ENCODE measurements around the gene KIFC1. TPM values are rescaled to one million over a fixed set of nuclear protein-coding genes. Genes with fewer than 3 reads are reported as not detected.
"Not testable (repeated sequence)": the region's sequence is repeated elsewhere in the genome, so short reads cannot be mapped to it uniquely, and the experiment has no call there.

KIFC1 gene
- total RNA-seq, result 100 to 1,000 TPM; 175 to 180 TPM

DNA sequence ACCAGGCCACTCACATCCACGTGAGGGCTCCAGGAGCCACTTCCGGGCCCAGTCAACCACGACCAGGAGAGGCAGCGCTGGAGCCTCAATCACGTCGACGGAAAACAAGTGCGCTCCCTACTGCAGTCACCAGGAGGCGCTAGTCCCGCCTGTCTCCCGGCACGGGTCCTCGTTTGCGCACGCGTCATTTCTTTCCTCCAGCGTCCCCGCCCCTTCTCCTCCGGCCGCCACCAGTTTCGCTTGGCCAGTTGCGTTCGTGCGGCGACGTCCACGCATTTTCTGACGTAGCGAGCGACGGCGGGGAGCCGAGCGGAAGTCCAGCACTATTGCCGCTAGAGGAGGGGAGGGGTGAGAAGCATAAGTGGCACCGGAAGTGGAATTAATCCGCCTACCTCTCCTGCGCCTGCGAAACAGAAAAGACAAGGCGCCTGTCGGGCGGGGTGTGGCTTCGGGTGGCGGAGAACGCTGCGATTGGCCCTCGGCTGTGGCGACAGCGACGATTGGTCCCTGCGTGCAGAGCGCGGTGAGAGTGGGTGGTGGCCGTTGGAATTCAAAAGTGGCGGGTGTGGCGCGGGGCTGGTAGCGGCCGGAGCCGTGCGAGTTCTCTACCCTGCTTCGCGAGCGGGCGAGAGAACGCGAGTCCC lies at the start of gene KIFC1:
TSS of gene KIFC1 (plus strand) at position 546 of the 644 bp plus-strand sequence. CDS start 163 bp downstream, outside the sequence.
- ChIA-PET CTCF (interaction anchor here (0.7 to 2.5 kb wide), 26 partner anchors 9 to 194 kb away, joined by 3 to 20 read pairs (median 4); partner anchors contain the start of genes B3GALT4, PFDN6, RGL2 and TAPBP), POLR2A (interaction anchor here (0.6 to 1.7 kb wide), 7 partner anchors 11 to 243 kb away, joined by 3 to 9 read pairs (median 5); partner anchors contain the start of gene ZBTB9)
- peaks cover 2% of the 10 kb centered on the region for H3K27me3 Mint-ChIP-seq (ENCODE audit: low read depth)
- ATAC-seq (peak; percentile 97), DNase-seq (peak; percentile 100)
- H3K4me1 Mint-ChIP-seq (ENCODE audit: low read depth), result peaks cover 45% of the 10 kb centered on the region
- H3K4me3 Mint-ChIP-seq, result peak within 1 kb of the TSS; percentile 99
- no peaks in the 10 kb centered on the region for H3K9me3 Mint-ChIP-seq (ENCODE audit: insufficient read depth)
- peaks cover 39% of the 10 kb centered on the region for H3K36me3 Mint-ChIP-seq (ENCODE audit: low read depth)
- peak within 1 kb of the TSS; percentile 96 for H3K27ac Mint-ChIP-seq

DNA sequence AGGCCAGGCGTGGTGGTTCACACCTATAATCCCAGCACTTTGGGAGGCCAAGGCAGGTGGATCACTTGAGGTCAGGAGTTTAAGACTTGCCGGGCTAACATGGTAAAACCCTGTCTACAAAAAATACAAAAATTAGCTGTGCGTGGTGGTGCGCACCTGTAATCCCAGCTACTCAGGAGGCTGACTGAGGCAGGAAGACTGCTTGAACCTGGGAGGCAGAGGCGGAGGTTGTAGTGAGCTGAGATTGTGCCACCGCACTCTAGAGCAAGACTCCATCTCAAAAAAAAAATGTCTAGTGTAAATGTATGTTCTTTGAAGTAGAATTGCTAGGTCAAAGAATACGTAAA lies 48.0 kb upstream of the KIFC1 start:
- POLR2A ChIA-PET, result interaction anchor here (0.6 to 3.2 kb wide), 13 partner anchors 9 to 372 kb away, joined by 3 to 36 read pairs (median 6); partner anchors contain the start of genes B3GALT4, PFDN6, RPS18 and SYNGAP1

GRCh38 chr6:33343953-33344611 lies 47.5 kb upstream of the KIFC1 start:
- H3K4me1 Mint-ChIP-seq (ENCODE audit: low read depth), result peaks cover 45% of the 10 kb centered on the region
- DNase-seq, result peak; percentile 81
- ATAC-seq, result peak; percentile 77
- no peaks in the 10 kb centered on the region for H3K9me3 Mint-ChIP-seq (ENCODE audit: insufficient read depth)
- H3K27me3 Mint-ChIP-seq (ENCODE audit: low read depth), result no peaks in the 10 kb centered on the region
- ChIA-PET POLR2A (interaction anchor here (0.6 to 3.2 kb wide), 16 partner anchors 9 to 1816 kb away, joined by 3 to 36 read pairs (median 6); partner anchors contain the start of genes B3GALT4, CUTA, PFDN6 and RPS18), CTCF (interaction anchor here (0.9 to 3.5 kb wide), 13 partner anchors 8 to 235 kb away, joined by 3 to 36 read pairs (median 8); partner anchors contain the start of genes PFDN6, RGL2, RPS18 and VPS52)
- peak overlapping the region; percentile 94 for H3K27ac Mint-ChIP-seq
- peaks cover 2% of the 10 kb centered on the region for H3K36me3 Mint-ChIP-seq (ENCODE audit: low read depth)
- peak overlapping the region; percentile 69 for H3K4me3 Mint-ChIP-seq

More for the DNA sequence above, 48.0 kb upstream of the KIFC1 start:
- Mint-ChIP-seq H3K4me3 (peak overlapping the region; percentile 69), H3K27ac (peak overlapping the region; percentile 94), H3K4me1 (ENCODE audit: low read depth) (peaks cover 46% of the 10 kb centered on the region)
- CTCF ChIA-PET, result interaction anchor here (0.9 to 3.5 kb wide), 9 partner anchors 8 to 236 kb away, joined by 4 to 36 read pairs (median 8); partner anchors contain the start of genes PFDN6, RPS18, VPS52 and WDR46
- H3K36me3 Mint-ChIP-seq (ENCODE audit: low read depth); H3K9me3 Mint-ChIP-seq (ENCODE audit: insufficient read depth); H3K27me3 Mint-ChIP-seq (ENCODE audit: low read depth); DNase-seq: not testable (repeated sequence)
- ATAC-seq, result peak; percentile 30

GRCh38 chr6:33344701-33345697 lies 46.6 kb upstream of the KIFC1 start:
- peak; percentile 85 for DNase-seq
- peak; percentile 68 for ATAC-seq
- CTCF ChIA-PET, result interaction anchor here (0.8 to 3.5 kb wide), 18 partner anchors 9 to 234 kb away, joined by 3 to 36 read pairs (median 5); partner anchors contain the start of genes KIFC1, PFDN6, RGL2 and RPS18
- POLR2A ChIA-PET, result interaction anchor here (0.5 to 3.2 kb wide), 17 partner anchors 9 to 1815 kb away, joined by 3 to 36 read pairs (median 6); partner anchors contain the start of genes B3GALT4, CUTA, PFDN6 and RPS18
- H3K27me3 Mint-ChIP-seq (ENCODE audit: low read depth), result no peaks in the 10 kb centered on the region
- peak overlapping the region; percentile 69 for H3K4me3 Mint-ChIP-seq
- H3K4me1 Mint-ChIP-seq (ENCODE audit: low read depth), result peaks cover 40% of the 10 kb centered on the region
- H3K36me3 Mint-ChIP-seq (ENCODE audit: low read depth), result peaks cover 2% of the 10 kb centered on the region
- no peaks in the 10 kb centered on the region for H3K9me3 Mint-ChIP-seq (ENCODE audit: insufficient read depth)
- H3K27ac Mint-ChIP-seq, result peak overlapping the region; percentile 94

DNA sequence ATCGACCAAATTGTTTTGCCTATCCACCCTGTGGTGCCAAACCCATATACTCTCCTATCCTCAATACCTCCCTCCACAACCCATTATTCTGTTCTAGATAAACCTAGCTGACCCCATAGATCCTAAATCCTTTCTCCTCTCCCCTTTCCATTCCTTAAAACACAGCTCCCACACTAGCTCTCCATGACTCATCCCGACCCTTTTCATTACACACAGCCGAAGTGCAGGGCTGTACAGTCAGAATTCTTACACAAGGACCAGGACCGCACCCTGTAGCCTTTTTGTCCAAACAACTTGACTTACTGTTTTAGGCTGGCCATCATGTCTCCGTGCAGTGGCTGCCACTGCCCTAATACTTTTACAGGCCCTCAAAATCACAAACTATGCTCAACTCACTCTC lies 44.7 kb upstream of the KIFC1 start:
- POLR2A ChIA-PET, result not testable (repeated sequence)

DNA sequence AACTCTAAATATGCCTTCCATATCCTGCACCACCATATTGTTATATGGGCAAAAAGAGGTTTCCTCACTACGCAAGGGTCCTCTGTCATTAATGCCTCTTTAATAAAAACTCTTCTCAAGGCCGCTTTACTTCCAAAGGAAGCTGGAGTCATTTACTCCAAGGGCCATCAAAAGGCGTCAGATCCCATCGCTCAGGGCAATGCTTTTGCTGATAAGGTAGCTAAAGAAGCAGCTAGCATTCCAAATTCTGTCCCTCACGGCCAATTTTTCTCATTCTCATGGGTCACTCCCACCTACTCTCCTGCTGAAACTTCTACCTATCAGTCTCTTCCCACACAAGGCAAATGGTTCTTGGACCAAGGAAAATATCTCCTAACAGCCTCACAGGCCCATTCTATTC lies 43.8 kb upstream of the KIFC1 start:
- DNase-seq (no peak), ATAC-seq (no peak)
- Mint-ChIP-seq H3K27me3 (ENCODE audit: low read depth) (peaks cover 1% of the 10 kb centered on the region), H3K4me1 (ENCODE audit: low read depth) (peaks cover 37% of the 10 kb centered on the region), H3K9me3 (ENCODE audit: insufficient read depth) (no peaks in the 10 kb centered on the region), H3K4me3 (no peak overlapping the region), H3K27ac (no peak overlapping the region), H3K36me3 (ENCODE audit: low read depth) (peaks cover 2% of the 10 kb centered on the region)
- CTCF ChIA-PET, result no interaction called here
- POLR2A ChIA-PET, result no interaction called here

More for the DNA sequence above, 44.7 kb upstream of the KIFC1 start:
- H3K4me1 Mint-ChIP-seq (ENCODE audit: low read depth), result peaks cover 38% of the 10 kb centered on the region
- CTCF ChIA-PET; H3K4me3 Mint-ChIP-seq; H3K36me3 Mint-ChIP-seq (ENCODE audit: low read depth); H3K27me3 Mint-ChIP-seq (ENCODE audit: low read depth); ATAC-seq; DNase-seq; H3K9me3 Mint-ChIP-seq (ENCODE audit: insufficient read depth): not testable (repeated sequence)
- H3K27ac Mint-ChIP-seq, result peak overlapping the region; percentile 37

DNA sequence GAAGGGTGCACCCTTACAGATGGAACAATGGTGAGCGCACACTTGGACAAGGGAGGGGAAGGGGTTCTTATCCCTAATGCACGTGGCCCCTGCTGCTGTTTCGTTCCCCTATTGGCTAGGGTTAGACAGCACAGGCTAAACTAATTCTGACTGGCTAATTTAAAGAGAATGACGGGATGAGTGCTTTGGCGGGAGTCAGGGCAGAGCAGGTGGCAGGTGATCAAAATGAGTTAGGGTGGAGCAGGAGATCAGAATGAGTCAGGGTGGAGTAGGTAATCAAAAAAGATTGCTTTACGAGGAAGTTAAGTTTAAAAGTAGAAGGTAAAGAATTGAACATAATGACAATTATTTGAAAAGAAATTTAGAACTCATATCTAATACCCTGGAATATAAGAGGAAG lies 35.8 kb upstream of the KIFC1 start:
- H3K9me3 Mint-ChIP-seq (ENCODE audit: insufficient read depth); H3K36me3 Mint-ChIP-seq (ENCODE audit: low read depth); H3K4me1 Mint-ChIP-seq (ENCODE audit: low read depth); H3K27ac Mint-ChIP-seq; H3K4me3 Mint-ChIP-seq; POLR2A ChIA-PET; ATAC-seq; DNase-seq; CTCF ChIA-PET: not testable (repeated sequence)
- H3K27me3 Mint-ChIP-seq (ENCODE audit: low read depth), result peaks cover 16% of the 10 kb centered on the region

DNA sequence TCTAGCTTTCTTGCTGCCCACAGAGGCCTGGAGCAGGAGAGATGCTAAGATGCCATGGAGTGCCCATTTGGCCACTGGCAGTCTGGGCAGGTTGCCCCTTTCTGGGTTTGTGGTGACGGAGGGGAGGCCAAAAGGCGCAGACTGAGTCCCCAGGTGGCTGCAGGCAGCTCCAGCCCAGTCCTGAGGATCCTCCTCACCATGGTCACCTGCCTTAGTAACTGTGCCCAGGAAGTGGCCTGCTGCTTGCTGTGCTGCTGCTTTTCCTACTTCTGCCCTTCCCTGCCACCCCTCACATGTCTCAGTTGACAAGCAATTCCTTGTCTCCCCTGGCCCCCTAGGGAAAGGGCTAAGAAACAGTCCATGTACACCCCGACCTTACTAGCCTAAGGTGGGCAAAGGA lies 35.3 kb upstream of the KIFC1 start:
- H3K27ac Mint-ChIP-seq, result no peak overlapping the region
- ChIA-PET POLR2A (no interaction called here), CTCF (no interaction called here)
- H3K27me3 Mint-ChIP-seq (ENCODE audit: low read depth), result peaks cover 16% of the 10 kb centered on the region
- no peaks in the 10 kb centered on the region for H3K4me1 Mint-ChIP-seq (ENCODE audit: low read depth)
- ATAC-seq (no peak), DNase-seq (no peak)
- no peak overlapping the region for H3K4me3 Mint-ChIP-seq
- no peaks in the 10 kb centered on the region for H3K36me3 Mint-ChIP-seq (ENCODE audit: low read depth)
- H3K9me3 Mint-ChIP-seq (ENCODE audit: insufficient read depth), result no peaks in the 10 kb centered on the region

DNA sequence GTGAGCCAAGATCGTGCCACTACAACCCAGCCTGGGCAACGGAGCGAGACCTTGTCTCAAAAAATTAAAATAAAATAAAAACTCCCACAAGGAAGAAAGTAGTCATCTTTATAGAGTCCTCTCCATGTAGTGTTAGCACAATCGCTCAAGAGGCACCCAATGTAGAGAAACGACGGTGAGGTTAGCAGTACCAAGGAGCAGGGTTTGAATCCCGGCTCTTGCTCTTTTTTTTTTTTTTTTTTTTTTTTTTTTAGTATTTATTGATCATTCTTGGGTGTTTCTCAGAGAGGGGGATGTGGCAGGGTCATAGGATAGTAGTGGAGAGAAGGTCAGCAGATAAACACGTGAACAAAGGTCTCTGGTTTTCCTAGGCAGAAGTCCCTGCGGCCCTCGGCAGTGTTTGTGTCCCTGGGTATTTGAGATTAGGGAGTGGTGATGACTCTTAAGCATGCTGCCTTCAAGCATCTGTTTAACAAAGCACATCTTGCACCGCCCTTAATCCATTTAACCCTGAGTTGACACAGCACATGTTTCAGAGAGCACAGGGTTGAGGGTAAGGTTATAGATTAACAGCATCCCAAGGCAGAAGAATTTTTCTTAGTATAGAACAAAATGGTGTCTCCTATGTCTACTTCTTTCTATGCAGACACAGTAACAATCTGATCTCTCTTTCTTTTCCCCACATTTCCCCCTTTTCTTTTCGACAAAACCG lies 34.3 kb upstream of the KIFC1 start:
- H3K27ac Mint-ChIP-seq; POLR2A ChIA-PET; H3K9me3 Mint-ChIP-seq (ENCODE audit: insufficient read depth); DNase-seq; H3K4me3 Mint-ChIP-seq; H3K36me3 Mint-ChIP-seq (ENCODE audit: low read depth); CTCF ChIA-PET; ATAC-seq; H3K4me1 Mint-ChIP-seq (ENCODE audit: low read depth): not testable (repeated sequence)
- peaks cover 16% of the 10 kb centered on the region for H3K27me3 Mint-ChIP-seq (ENCODE audit: low read depth)

GRCh38 chr6:33359331-33359730 lies 32.3 kb upstream of the KIFC1 start:
- Mint-ChIP-seq H3K9me3 (ENCODE audit: insufficient read depth) (no peaks in the 10 kb centered on the region), H3K27ac (no peak overlapping the region), H3K4me3 (no peak overlapping the region), H3K27me3 (ENCODE audit: low read depth) (peaks cover 14% of the 10 kb centered on the region), H3K4me1 (ENCODE audit: low read depth) (peaks cover under 1% of the 10 kb centered on the region), H3K36me3 (ENCODE audit: low read depth) (no peaks in the 10 kb centered on the region)
- CTCF ChIA-PET, result interaction anchor here (0.7 to 1.7 kb wide), 3 partner anchors 10 to 15 kb away, joined by 3 to 4 read pairs (median 3); no protein-coding TSS in a partner anchor
- no peak for ATAC-seq
- no peak for DNase-seq
- POLR2A ChIA-PET, result no interaction called here

Data from activated CD8-positive, alpha-beta T cell treated with anti-CD3 and anti-CD28 coated beads, Interleukin-2, amount 10 ng/mL, durations not matched to agents 7 days and 5 days (primary cell).